Measurements from ENCODE around the gene FAM53B. TPM values are rescaled to one million over a fixed set of nuclear protein-coding genes. Genes with fewer than 3 reads are reported as not detected.

The FAM53B gene
- total RNA-seq, 1 donor from 2014 or later: 28.3 TPM

GRCh38 chr10:124697837-124698544 is 46.2 kb downstream of the FAM53B start:
- peak; percentile 73 for DNase-seq (ENCODE audit: low read depth)

- DNase-seq (ENCODE audit: low read depth): no peak
These were observed 46.7 kb downstream of the FAM53B start for GRCh38 chr10:124697443-124697836.

GRCh38 chr10:124696446-124697392 is 47.5 kb downstream of the FAM53B start:
- no peak for DNase-seq (ENCODE audit: low read depth)

- DNase-seq (ENCODE audit: low read depth): no peak
These were observed 48.9 kb downstream of the FAM53B start for GRCh38 chr10:124695259-124695658.

- DNase-seq (ENCODE audit: low read depth): no peak
These were observed 49.5 kb downstream of the FAM53B start for GRCh38 chr10:124694481-124695220.

GRCh38 chr10:124693801-124694416 is 50.3 kb downstream of the FAM53B start:
- no peak for DNase-seq (ENCODE audit: low read depth)

- no peak for DNase-seq (ENCODE audit: low read depth)
These were observed 50.8 kb downstream of the FAM53B start for GRCh38 chr10:124693396-124693795.

- no peak for DNase-seq (ENCODE audit: low read depth)
These were observed 52.1 kb downstream of the FAM53B start for GRCh38 chr10:124692100-124692446.

- no peak for DNase-seq (ENCODE audit: low read depth)
These were observed 52.6 kb downstream of the FAM53B start for GRCh38 chr10:124691421-124692099.

GRCh38 chr10:124691002-124691401 is 53.2 kb downstream of the FAM53B start:
- no peak for DNase-seq (ENCODE audit: low read depth)

- DNase-seq (ENCODE audit: low read depth): no peak
These were observed 54.2 kb downstream of the FAM53B start for GRCh38 chr10:124689911-124690498.

- DNase-seq (ENCODE audit: low read depth): no peak
These were observed 55.1 kb downstream of the FAM53B start for GRCh38 chr10:124688889-124689670.

- DNase-seq (ENCODE audit: low read depth): no peak
These were observed 55.8 kb downstream of the FAM53B start for GRCh38 chr10:124688386-124688785.

- DNase-seq (ENCODE audit: low read depth): no peak
These were observed 57.3 kb downstream of the FAM53B start for GRCh38 chr10:124686707-124687376.

- DNase-seq (ENCODE audit: low read depth): no peak
These were observed 58.9 kb downstream of the FAM53B start for GRCh38 chr10:124685261-124685660.

- DNase-seq (ENCODE audit: low read depth): no peak
These were observed 60.4 kb downstream of the FAM53B start for GRCh38 chr10:124683814-124684213.

GRCh38 chr10:124681626-124682552 is 62.3 kb downstream of the FAM53B start:
- no peak for DNase-seq (ENCODE audit: low read depth)

GRCh38 chr10:124681091-124681490 is 63.1 kb downstream of the FAM53B start:
- no peak for DNase-seq (ENCODE audit: low read depth)

Data from myocyte (in vitro differentiated cells).